GM11168 (cell line): ENCODE results near the gene PRICKLE2.

Experiments used
- in situ Hi-C: fragments of 300-500 bp; cut with MboI; formaldehyde crosslinking; loops from one replicate; pipeline ENCODE4 v1.12.0; 2022; ENCODE audit warnings: low sequenced_read_pairs; ENCODE audit not compliant: unreplicated experiment

The PRICKLE2 gene

DNA sequence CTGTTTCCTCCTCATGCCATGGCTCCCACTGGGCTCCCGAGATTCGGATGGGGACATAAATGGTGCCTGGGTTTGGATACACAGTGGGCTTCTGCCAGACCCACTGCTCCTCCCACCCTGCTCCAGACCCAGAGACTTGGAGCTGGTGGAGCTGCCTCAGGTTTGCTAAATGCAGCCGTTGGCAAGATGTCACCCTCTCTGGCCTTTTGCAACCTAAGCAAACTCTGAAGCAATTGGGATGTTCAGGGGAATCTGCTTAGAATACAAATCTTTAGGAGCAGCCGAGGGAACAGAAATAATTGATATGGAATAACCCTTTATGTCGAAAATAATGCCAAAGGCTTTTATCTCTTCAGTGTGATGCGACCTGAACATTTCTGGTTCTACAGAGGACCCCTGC lies 33.4 kb downstream of the PRICKLE2 start:
- in situ Hi-C loops = no loop called here

DNA sequence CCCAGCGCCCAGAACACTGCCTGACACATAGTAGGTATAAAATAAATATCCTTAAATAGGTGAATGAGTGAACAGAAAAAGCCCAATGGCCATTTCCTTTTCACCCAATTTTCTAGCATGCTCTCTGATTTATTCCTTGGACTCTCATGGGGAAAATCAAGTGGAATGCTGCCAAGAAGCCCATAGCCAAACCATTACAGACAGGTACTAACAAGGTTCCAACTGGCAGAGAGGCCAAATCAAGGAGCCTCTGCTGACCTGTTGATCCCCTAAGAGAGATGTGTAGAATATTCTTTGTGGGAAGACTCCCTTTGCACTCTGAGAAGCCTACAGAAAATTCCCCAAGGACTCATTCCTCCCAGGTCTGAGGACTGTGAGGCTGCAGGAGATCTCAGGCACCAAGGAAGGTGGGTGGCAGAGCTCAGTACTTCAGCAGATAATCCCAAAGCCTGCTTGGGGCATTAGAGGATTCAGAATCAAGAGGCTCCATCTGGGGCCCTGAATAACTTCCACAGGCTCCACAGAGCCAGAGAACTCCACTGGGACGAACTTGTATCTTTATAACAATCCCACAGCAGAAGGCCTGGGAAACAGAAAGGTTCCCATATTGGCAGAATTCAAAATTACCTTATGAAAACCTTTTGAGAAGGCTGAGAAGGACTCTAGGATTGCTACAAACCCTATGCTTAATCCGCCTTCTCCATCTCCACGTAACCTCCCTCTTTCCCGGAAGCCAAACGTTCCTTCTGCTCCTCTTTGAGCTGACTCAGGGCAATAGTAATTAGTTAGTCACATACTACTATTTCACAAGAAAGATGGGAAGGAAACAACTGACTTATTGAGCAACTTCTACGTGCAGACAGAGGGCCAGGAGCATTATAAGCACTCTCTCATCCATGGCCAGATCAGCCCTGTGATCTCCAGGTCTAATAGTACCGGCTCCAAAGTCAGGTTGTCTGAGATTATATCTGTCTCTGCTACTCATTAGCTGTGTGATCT lies 34.5 kb downstream of the PRICKLE2 start:
- in situ Hi-C loops = no loop called here

DNA sequence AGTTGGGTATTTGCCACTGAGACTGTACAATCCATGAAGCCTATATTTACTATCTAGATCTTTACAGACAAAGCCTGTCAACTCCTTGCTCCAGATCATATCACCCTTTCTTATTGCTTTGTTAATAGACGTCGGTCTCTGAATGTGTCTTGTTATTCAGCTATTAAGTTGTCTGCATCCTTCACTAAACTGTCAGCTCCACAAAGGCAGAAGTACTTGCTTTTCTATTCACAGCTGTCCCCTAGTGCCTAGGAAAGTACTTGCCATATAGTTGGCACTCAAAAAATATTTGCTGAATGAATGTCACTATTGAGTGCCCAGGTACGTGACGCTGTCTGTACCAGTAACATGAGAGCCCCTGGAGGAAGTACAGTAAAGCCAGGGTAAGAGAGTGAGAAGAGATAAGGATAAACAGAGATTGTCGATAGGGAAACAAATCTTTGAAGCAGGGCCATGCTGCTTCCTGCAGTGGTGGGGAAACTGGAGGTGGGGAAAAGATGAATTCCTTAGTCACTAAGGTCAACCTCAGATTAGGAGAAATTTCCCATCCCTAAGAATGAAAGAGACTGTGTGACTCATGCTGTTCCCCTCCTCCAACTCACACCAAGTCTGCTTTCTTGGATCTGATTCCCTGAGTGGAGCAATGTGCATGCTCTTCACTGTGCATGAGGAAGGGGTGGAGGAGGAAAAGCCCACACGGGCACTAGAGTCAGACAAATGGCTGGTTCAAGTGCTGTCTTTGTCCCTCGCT lies 36.3 kb downstream of the PRICKLE2 start:
- in situ Hi-C loops = no loop called here

DNA sequence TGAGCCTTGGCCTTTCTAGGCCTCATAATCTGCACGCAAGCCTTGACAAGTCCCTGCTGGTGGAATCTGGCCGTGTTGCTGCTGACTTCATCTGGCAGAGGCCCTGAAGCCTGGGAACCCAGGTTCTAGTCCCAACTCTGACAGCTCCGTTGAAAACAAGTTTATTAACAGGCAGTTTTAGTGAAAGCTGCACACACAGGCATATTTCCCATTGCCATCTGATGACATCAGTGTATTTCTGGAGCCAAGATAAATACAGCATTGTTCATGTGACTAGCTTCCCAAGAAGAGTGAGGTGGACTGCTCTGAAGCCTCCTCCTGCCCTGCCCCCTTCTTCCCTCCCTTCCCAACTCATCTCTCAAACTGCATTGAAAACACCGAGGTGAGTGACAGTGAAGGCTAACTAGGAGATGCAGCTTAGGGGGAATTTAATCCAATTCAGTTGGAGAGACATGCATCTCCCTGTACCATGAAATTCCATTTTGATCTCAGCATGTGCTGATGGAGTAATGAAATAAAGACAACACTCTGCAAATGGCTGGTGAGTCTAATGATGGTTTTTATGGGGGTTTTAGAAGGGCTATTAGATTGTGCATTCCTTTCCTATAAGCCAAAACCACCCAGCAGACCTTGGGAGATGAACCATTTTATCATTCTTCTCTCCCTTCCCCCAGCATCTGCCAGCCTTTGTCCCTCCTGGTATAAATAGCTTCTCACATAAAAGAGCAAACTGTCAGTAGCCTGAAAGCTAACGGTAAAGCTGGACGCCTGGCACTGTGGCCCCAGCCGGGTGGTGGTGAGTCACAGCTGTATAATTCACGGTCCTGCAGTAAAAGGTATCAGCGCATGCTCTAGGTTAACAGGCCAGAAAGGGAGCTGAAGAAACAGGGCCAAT lies 38.0 kb downstream of the PRICKLE2 start:
- in situ Hi-C loops = no loop called here

DNA sequence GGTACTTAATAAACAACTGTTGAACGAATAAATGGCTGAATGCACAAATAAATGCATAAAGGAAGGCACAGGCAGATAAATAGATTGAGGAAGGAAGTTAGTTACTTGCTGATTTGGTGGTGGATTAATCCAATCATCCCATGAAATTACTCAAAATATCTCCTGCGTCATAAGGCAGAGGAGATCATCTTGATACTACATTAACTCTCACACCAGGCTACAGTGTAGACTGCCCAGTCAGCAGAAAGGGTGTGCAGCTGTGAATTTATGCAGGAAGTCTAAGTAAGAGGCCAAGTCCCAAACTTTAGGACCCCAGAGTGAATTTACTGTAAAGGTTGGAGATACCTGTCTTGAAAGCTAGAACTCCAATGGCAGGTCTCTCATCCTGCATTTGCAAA lies 38.6 kb downstream of the PRICKLE2 start:
- in situ Hi-C loops = no loop called here

DNA sequence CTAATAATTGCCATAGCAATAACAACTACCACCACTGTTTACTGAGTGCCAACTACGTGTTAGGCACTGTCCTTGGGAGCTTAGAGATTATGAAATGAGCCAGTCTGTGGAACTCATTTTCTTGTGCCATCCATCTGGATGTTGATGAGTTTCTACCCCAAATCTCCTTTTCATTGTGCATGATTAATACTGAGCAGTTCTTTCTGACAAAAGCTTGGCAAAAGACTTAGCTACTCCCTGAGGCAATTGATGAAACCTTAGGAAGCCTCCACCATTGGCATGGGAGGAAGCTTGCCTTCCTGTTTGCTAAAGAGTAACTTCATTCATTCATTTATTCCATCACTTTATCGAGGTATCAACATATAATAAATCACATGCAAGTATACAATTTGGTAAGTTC lies 39.8 kb downstream of the PRICKLE2 start:
- in situ Hi-C loops = no loop called here

DNA sequence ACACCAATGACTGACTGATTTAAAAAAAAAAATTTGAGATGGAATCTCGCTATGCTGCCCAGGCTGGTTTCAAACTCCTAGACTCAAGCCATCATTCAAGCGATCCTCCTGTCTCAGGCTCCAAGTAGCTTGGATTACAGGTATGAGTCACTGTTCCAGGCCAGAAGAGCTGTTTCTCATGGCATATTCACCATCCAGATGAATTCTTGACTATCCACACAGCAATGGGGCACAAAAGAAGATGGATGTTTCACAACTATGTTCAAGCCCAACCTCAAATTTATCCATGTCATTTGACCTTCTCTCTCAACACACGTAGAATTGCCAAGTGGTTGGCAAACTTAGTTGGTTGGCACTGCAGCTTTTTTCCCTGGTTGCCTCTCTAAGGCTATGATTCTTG lies 40.6 kb downstream of the PRICKLE2 start:
- in situ Hi-C loops = no loop called here

DNA sequence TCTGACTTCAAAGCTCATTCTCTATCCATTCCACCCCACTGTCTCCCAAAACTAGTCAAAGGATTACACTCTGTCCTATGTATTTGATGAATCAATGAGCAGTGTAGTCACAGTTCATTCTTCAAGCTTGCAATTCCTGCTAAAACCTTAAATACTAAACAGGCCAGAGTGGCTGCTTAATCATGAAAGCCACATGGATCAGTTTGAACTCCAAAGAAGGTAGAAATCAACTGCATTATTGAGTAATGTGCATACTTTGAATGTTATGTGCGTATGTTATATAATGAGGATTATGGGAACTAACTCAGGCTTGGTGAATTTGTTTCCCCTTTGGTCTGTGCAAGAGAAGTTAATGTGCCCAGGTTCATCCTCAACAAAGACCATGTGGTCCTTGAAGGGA lies 45.4 kb downstream of the PRICKLE2 start:
- in situ Hi-C loops = no loop called here

DNA sequence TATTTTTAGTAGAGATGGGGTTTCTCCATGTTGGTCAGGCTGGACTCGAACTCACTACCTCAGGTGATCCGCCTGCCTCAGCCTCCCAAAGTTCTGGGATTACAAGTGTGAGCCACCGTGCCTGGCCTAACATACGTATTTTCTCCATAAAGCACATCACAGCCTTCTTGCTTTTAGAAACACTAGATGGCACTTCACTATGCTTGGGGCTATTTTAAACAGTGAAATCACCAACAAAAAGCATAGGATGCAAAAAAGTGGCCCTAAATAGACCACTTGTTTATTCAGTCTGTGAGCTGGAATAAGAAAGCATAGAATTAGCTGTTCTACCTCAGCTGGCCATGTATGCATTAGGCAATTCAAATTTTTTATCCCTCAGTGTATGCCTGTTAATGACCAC lies 46.0 kb downstream of the PRICKLE2 start:
- in situ Hi-C loops = no loop called here

DNA sequence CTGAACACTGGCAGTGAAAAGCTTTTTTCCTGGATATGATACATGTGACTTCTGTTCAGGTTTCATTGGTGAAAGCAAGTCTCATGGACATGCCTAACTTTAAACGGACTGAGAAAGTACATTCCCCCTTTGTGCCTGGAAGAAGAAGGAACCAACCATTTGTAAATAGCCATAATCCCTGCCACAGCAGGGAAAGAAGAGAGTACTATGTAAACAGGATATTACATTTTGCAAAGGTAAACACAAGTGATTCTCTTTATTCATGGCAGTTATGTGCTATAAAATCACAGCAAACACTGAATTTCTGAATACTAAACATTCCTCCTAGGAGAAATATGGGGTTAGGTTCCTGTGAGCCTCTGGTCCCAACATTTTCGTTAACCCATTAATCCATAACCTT lies 46.8 kb downstream of the PRICKLE2 start:
- in situ Hi-C loops = no loop called here

DNA sequence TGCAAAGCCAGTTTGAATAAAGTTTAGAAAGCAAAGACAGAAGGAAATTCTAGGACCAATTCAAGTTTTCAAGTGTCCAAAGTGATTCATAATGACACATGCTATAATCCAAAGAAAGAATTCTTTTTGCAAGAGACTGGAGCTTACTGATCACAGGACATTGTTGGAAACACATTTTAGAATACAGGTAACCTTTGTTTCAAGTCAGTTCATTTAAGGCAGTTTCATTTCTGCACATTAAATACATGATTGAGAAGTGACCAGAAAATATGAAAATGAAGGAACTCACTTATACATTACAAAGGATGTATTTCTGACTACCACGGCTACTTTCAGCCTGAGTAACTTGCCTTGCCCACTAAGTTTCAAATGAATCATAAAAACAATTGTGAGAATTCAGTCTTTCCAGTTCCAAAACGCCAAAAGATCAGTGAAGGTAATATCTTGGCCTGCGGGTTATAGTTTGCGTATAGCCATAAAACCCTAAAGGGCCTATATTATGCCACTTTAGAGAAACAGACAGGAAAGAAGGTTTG lies 48.7 kb downstream of the PRICKLE2 start:
- in situ Hi-C loops = no loop called here

DNA sequence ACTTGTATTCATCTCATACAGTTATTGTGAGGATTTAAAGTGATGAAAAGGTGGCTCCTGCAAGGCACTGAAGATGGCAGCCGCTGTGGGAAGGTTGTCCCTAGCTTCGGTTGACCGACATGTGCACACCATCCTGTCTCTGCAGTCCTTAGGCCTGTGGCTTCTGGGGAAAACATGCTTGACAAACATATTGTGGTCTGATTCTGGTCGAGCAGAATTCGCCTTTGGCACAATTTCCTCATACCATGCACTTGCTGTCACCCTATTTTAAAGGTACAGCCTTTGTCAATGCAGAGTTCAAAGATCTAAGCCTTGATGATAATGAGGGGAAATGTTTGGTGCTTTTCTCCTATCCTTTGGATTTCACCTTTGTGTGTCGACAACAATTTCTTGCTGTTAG lies 50.9 kb downstream of the PRICKLE2 start:
- in situ Hi-C loops = no loop called here

DNA sequence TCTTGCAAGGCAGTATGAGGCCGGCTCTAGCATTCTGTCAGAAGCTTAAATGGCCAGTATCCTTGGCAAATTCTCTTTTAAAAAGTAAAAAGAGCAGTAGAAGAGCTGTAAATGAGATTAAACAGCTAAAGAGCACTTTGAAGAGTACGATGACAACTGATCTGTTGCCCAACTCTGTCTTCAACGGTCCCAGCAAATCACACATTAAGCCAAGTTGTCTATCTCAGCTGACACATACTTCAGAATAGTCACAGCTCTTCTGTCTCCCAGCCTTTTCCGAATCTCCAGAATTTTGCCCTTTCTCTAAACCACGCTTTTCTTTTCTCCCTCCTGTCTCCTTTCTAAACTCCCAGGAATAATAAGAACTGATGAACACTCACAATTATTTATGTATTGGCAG lies 51.7 kb downstream of the PRICKLE2 start:
- in situ Hi-C loops = no loop called here

DNA sequence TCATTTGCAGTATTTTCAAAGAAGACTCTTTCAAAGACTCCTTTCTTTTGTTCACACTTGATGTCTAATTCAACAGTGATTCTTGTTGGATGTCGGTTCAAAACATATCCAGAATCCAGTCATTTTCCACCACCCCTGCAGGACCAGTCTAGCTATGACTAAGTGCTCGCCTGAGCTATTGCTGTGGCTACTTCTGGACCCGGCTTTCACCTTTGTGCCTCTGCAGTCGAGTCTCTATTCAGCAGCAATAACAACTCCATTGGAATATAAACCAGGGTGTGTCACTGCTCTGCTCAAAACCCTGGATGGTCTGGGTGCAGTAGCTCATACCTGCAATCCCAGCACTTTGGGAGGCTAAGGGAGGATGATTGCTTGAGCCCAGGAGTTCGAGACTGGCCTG lies 55.0 kb downstream of the PRICKLE2 start:
- in situ Hi-C loops = no loop called here

DNA sequence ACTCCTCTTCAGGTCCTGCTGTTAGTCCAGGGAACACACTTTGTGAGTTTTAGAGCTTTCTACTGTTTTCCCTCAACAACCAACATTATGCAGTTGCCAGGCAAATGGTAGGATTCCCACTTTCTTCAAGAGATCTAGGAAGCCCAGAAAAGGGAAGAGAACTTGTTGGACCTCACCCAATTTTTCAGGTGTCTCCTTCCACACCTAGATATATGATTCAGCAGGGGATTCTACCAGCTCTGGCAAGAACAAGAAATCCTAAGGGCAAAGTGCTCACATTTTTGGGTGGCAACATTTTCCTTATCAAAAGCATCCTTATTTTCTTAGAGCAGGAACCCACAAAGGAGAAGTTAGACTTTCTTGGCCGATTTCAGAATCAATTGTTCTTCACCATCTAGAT lies 57.4 kb downstream of the PRICKLE2 start:
- in situ Hi-C loops = no loop called here

DNA sequence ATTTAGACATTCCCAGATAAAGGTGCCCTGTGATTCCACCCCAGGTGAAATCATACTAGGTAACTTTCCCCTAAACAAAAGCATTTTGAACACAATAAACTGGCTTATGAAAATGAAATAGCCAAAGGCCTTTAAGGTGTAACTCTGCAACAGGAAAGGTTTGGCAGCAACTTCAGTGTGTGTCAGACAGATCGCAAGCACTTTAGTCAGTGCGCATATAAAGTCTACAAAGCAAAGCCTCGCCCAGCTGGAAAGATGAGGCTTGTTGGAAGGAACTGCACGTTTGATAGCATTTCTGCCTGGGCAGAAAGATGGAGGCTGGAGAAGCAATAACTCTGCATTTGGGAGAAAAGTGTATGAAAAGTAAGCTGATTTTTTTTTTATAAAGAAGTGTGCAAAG lies 57.9 kb downstream of the PRICKLE2 start:
- in situ Hi-C loops = no loop called here

DNA sequence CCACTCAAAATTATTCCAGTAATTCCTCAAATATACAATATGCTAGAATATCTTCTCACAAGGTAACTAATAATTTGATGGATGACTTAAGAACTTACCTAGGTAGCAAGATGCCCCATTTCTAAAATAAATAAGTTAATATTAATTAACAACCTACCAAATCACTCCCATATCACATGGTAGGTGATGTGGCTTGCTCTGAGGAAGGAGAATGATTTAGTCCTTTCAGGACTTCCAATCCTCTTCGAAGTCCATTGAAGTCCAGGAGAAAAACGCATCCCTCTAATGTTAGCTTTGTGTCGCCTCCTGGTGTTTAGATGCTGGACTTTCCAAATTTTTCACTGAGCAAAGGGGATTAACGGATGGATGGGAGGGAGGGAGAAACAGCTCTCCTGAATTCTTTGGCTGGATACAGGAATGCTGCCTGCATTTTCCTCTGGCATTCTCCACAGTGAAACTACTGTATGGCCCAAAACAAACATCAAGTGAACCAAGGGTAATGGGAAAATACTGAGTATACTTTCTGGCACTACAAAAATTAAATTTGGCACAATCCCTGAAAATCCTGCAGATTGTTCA lies 58.6 kb downstream of the PRICKLE2 start:
- in situ Hi-C loops = no loop called here

DNA sequence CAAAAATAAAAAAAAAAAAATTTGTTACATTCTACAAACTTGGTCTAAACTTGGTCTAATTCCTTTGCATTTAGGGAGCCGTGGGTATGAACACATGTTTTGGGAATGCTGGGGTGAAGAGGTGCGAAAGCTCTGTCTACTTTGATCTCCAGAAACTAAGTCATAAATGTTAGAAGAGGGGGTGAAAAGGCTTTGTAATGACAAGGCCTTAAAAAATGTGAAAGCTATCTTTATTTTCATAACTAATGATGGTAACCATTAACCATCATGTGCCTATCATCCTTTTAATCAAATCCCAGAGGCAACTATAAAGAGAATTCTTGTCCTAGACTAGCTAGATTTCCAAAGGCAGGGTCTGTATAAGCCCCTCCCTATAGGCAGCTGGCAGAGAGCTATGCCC lies 60.9 kb downstream of the PRICKLE2 start:
- in situ Hi-C loops = no loop called here

DNA sequence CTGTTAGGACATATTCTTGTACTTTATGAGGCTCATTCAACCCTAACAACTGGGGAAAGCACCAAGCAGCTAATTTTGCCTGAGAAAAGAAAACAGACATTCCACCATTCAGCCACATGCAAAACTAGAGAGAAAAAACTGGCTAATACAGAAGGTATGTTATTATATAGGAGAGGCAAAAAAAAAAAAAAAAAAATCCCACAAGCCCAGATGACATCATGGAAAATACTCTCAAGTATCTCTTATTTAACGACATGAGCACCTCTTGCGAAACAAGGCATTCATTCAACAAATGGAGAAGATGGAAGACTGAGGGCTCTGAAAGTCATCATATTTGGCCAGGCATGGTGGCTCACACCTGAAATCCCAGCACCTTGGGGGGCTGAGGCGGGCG lies 61.5 kb downstream of the PRICKLE2 start:
- in situ Hi-C loops = no loop called here
